SK-N-SH treated with all-trans-retinoic acid at 6 μM for 48 hours (cell line): Measurements from ENCODE around the gene IDUA.

Experiments used
- ARNTL ChIP-seq: fragments of 450-650 bp; formaldehyde crosslinking; IDR thresholded peaks from 2 replicates; pipeline ENCODE4 v1.5.0; 2020; ENCODE audit warnings: low read depth, mild to moderate bottlenecking, moderate library complexity, borderline replicate concordance
- GLIS3 ChIP-seq: fragments of 250-450 bp; sonication (Bioruptor Pico); IDR thresholded peaks from 2 replicates; pipeline ENCODE4 v1.5.0; 2020; ENCODE audit warnings: mild to moderate bottlenecking, moderate library complexity
- ISL1 ChIP-seq: fragments of 250-450 bp; sonication (Bioruptor Pico); IDR thresholded peaks from 2 replicates; pipeline ENCODE4 v2.1.2; 2022; ENCODE audit warnings: mild to moderate bottlenecking, moderate library complexity

DNA sequence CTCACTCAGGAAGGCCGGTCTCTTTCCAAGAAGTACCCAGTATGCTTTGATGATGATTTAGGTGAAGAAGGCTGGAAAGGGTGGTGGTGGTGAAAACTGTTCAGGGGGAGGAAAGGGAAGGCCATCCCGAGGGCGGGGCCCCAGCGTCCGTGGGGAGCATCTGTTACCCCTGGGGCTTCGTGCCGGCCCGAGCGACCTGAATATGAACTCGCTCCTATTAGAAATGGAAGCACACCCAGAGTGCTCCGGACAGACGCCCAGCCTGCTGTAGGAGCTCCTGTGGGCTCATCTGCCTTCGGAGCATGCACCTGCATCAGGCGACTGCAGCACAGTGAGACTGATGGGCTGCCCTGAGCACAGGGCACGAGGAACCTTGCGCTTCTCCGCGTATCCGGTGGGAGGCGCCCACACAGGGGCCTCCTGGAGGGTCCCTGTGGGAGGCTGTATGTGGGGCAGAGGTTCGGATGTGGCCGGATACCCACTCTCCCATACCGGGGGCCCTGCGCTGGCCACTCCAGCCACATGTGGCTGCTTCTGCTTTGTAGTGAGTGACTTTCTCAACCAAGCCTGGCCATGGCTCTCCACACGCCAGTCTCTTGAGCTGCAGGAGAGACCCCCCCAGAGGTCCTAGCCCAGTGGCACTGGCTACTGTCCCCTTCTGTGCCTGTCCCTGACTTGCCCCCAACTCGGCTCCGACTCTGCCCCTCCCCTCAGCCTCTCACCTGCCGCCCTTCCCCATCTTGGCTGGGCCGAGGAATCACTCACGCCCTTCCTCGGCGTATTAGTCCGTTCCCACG is 61.3 kb downstream of the IDUA start:
- TF ChIP-seq GLIS3 (CRISPR knock-in tag) (no peak), ISL1 (CRISPR knock-in tag) (no peak), ARNTL (CRISPR knock-in tag) (no peak)
